Stimulated activated CD4-positive, alpha-beta T cell treated with anti-CD3 and anti-CD28 coated beads, Interleukin-12 subunit alpha, Interleukin-12 subunit beta, amount 100 ng/mL, for 4 hours (primary cell): ENCODE data around the gene KPTN.

ENCODE experiments used
- DNase-seq: peaks from one replicate; pipeline ENCODE4 v3.0.0-alpha.2; 2020

The KPTN gene

DNA sequence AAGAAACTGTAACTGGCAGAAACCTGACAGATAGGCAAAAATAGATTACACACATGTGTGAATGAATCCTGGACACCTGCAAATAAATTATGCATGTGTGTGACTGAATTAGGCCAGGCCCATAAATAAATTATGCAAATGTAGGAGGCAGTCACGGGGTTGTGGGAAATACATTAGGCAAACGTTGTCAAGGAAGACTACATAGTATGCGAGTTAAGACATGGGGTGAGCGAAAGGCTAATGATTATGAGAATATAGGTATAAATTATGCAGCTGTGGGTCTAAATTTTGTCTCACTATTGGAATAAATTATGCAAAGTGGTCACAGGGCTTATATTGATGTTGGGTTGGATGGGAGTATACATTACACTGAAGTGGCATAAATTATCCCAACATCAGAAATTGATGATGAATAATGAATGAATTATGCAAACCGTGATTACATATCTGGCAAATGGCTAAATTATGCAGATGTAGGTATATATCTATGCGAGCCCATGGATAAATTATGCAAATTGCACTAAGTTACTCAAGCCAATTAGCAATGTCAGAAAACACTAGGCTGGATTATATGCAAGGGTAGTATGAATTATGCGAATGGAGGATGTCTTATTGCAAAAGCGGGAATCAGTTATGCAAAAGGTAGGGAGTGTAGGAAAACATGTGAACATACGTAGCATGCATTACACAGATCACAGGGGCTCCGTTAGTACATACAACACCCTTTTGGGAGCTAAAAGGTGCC is 19.2 kb downstream of the KPTN start:
- DNase-seq, result no peak

GRCh38 chr19:47461876-47462275 is 22.1 kb downstream of the KPTN start:
- no peak for DNase-seq

DNA sequence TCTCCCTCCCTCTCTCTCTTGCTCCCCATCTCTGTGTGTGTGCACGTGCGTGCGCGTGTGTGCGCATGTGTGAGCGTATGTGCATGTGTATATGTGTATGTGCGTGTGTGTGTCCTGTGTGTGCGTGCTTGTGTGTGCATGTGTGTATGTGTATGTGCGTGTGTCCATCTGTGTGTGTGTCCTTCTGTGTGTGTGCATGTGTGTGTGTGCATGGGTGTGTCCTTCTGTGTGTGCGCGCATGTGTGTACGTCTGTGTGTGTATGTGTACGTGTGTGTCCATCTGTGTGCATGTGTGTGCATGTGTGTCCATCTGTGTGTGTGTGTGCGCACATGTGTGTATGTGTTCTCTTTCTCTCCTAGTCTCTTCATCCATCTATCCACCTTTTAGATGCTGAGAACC is 24.5 kb downstream of the KPTN start:
- no peak for DNase-seq

DNA sequence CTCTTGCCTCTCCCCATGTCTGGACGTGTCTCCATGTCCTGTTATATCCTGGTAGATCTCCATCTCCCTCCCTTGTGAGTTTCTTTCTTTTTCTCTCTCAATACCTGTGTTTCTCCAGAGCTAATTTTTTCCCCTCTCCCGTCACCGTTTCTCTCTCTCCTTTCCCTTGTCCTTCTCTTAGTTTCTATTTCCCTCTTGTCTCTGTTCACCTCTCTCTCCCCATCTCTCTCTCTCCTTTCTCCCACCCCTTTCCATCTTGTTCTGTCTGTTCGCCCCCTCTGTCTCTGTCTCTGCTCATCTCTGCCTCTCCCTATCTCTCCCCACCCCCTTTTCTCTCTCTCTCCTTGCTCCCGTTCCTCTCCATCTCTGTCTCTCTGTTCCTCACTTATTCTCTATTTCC is 25.3 kb downstream of the KPTN start:
- no peak for DNase-seq

GRCh38 chr19:47456721-47457474 is 27.1 kb downstream of the KPTN start:
- DNase-seq, result no peak

DNA sequence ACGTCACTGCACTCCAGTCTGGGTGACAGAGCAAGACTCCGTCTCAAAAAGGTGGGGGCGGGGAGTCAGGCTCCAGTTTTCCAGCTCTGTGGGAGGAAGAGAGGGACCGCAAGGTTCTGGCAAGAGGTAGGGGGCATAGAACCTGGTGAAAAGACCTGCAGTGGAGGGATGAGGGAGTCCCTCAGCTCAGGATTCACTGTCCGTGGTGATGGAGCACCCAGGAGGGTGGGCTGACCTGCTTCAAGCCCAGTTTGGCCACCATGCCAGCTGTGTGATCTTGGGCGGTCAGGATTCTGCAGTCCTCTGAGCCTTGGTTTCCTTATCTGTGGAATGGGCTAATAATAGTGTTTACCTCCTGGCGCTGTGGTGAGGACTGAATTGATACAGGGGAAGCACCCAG is 33.5 kb downstream of the KPTN start:
- DNase-seq, result no peak

- no peak for DNase-seq
Observed at GRCh38 chr19:47448360-47448727, 35.7 kb downstream of the KPTN start.

DNA sequence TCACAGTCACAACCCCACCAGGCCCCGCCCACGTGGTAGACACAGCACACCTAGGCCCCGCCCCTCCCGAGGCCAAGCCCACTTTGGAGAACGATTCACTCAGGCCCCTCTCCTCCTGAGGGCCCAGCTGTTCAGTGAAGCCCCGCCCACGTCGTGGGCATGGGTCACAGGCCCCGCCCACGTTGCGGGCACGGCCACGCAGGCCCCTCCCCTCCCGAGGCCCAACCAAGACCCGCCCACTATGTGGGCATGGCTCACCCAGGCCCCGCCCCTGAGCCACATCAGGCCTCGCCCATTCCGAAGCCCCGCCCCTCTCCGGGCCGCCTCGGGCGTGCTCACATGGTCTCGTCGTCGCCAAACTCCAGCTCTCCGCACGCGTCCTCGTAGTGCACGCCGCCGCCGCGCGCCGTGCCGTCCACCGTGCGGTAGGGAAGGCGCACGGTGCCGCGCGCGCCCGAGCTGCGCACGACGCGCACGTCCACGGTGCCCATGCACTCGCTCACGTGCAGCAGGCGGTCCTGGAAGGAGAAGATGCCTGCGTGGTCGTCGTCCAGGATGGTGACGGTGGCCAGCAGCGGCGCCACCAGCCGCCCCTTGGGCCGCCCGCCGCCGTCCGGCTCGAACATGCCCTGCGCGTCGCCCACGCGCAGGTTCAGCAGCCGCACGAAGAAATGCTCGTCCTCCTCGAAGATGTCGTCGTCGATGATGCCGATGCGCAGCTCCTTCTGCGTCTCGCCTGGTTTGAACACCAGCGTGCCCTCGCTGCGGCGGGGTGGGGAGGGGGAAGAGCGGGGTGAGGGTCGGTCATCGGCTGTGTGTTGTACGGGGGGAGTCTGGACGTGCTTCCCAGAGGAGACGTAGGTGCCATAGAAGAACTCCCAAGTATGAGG is 36.3 kb downstream of the KPTN start:
- peak; percentile 47 for DNase-seq

GRCh38 chr19:47446534-47447469 is 37.2 kb downstream of the KPTN start:
- DNase-seq, result no peak

- DNase-seq, result peak; percentile 56
Observed at GRCh38 chr19:47445937-47446402, 38.0 kb downstream of the KPTN start.

DNA sequence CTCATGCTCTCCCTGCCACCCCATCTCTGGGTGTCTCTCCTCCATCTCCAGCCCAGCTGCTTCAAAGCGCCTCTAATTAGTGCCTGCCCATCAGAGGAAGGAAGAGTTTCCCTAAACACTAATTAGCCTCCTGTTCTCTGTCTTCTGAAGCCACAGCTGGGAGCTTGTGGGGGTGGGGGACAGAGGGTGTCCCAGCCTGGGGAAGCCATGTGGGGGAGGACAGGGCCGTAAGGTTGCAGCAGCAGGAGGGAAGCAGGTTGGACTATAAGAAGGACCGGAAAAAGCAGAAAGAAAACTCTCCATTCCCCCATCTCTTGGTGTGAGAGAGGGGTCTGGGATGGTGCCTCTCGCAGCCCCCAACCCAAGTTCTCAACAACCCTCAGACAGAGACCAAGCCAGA is 38.5 kb downstream of the KPTN start:
- DNase-seq, result no peak

DNA sequence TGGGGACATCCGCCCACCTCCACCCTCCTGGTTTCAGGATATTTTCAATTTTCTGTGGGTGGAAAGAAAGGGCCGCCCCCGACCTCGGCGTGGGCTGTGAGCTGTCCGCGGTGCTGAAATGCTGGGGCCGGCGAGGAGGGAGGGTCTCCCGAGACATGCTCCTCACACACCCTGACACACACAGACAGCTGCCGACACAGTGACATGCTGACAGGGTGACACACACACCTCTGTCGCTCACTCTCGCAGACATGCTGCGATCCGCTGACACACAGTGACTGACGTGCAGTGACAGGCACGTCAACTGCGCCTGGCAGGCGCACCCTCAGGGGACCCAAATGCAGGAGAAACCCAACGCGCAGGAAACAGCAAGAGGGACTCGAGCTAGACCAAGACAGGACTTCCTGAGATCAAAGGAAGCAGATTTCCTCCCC is 39.6 kb downstream of the KPTN start:
- DNase-seq, result no peak

GRCh38 chr19:47443331-47443730 is 40.7 kb downstream of the KPTN start:
- DNase-seq, result no peak

DNA sequence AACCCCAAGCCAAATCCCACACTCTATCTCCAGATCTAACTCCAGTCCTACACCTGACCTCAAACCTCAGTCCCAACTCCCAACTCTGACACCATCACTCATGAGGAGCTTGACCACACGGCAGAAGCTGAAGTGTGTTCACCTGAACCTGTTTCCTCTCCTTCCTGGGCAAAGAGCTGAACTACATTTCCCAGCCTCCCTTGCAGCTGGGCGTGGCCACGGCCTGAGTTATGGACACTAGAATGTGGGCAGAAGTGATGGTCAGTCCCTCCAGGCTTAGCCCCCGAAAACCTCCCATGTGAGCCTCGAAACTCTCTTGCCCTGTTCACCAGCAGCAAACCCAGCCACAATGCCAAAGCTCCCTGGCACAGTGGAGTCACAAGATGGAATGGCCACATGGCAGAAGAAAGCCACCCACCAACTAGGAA is 45.2 kb downstream of the KPTN start:
- no peak for DNase-seq

- no peak for DNase-seq
Observed at GRCh38 chr19:47437500-47437899, 46.5 kb downstream of the KPTN start.

DNA sequence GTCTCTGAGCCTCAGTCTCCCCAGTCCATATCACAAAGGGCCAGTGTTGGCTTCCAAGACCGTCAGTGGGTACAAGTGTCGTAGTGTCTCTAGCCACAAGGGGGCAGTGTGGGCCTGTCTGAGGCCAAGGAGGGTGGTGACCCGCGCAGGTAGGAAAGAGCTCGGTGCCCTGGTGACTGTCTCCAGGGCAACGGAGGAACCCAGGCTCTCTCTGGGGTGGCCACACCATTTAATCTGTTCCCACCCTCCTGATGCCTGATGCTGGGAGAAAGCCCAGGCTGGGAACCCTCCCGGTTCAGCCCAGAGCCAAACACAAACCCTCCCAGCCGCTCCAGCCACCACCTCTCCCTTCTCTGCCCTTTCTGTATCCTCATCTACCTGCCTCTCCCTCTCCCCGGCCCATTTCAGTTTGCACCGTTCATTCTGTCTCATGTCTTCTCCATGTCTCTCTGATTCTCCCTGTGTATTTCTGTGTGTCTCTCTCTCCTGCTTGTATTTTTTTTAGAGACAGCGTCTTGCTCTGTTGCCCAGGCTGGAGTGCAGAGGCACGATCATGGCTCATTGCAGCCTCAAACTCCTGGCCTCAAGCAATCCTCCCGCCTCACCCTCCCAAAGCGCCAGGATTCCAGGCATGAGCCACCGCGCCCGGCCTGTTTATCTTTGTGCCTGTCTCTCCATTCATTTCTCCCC is 47.2 kb downstream of the KPTN start:
- peak; percentile 87 for DNase-seq

- DNase-seq, result no peak
Observed at GRCh38 chr19:47435883-47436417, 48.1 kb downstream of the KPTN start.

DNA sequence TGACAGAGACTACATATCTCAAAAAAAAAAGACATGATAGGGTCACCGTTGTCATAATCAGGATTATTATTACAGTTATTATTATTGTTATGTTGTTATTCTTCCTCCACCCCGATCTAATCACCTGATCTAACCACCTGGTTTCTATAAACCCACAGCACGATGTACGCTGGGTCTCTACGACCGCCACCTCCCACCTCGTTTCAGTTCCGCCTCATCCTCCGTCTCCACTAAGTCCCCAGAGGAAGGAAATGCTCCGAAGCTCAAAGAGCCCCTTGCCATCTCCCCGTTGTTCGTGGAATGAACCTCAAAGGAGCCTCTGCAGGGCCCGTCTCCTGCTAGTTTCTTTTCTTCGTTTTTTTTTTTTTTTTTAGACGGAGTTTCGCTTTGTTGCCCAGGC is 48.8 kb downstream of the KPTN start:
- DNase-seq, result no peak

- no peak for DNase-seq
Observed at GRCh38 chr19:47434088-47434487, 49.9 kb downstream of the KPTN start.

GRCh38 chr19:47433121-47433520 is 50.9 kb downstream of the KPTN start:
- no peak for DNase-seq

- no peak for DNase-seq
Observed at GRCh38 chr19:47432499-47432898, 51.5 kb downstream of the KPTN start.
